LNCAP (cell line): ENCODE measurements around the gene BRMS1L.

Experiments used
- CTCF ChIP-seq: fragments of 450-650 bp; IDR thresholded peaks from 2 replicates; pipeline ENCODE4 v1.5.1; 2017; ENCODE audit warnings: mild to moderate bottlenecking

Gene BRMS1L

GRCh38 chr14:35814371-35815005 lies 11.7 kb upstream of the BRMS1L start:
- TF ChIP-seq CTCF, result peak; percentile 89

- TF ChIP-seq CTCF, result peak; percentile 82
Observed at GRCh38 chr14:35818346-35819115, 7.6 kb upstream of the BRMS1L start.

- no peak for TF ChIP-seq CTCF
Observed at GRCh38 chr14:35819591-35820540, 6.3 kb upstream of the BRMS1L start.

GRCh38 chr14:35821564-35822411 lies 4.3 kb upstream of the BRMS1L start:
- TF ChIP-seq CTCF, result peak; percentile 91

- no peak for TF ChIP-seq CTCF
Observed at GRCh38 chr14:35822501-35822900, 3.6 kb upstream of the BRMS1L start.

GRCh38 chr14:35825968-35826217 lies 245 bp upstream of the BRMS1L start:
- TF ChIP-seq CTCF, result no peak

GRCh38 chr14:35826952-35827416 lies 846 bp downstream of the BRMS1L start:
- no peak for TF ChIP-seq CTCF
